NCI-H446 treated with DMSO at 0.1 percent for 48 hours (cell line): ENCODE results near the gene SLC10A6.

Source experiments
- DNase-seq: peaks from one replicate; lab custom pipeline; 2025; lab: John Stamatoyannopoulos, UW

Gene SLC10A6

DNA sequence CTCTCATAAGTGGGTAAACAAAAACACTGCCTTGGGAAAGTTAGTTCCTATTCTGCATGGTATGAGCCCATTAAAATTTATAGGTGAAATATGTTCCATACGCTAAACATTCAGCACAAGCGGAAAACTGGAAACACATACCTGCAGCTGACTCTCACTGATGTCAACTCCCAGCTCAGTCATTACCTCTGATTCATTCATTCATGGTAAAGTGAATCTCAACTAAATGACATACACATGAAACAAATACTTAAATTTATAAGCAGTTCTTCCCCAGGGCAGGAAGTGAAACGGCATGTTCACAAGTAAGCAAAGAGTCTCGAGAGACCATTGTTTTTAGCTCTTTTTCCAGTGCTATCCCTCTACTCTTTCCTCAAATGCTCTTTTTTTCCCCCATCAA lies 1.6 kb downstream of the SLC10A6 start:
- no peak for DNase-seq

DNA sequence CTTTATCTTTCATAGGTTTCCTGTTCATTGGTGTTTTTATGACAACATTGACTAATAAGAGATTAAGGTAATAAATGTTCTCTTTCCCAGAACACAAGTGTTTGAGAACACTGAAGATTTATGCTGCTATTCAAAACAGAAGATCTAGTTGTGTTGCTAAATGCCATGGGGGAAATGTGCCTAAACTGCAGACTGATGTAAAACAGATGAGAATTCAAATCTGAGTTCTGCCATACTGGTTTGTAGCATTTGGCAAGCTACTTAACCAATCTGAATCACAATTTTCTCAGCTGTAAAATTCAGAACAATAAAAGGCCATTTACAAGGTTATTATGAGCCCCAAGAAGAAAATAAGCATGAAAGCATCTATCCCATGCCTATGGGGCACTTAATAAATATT lies 2.3 kb downstream of the SLC10A6 start:
- no peak for DNase-seq

DNA sequence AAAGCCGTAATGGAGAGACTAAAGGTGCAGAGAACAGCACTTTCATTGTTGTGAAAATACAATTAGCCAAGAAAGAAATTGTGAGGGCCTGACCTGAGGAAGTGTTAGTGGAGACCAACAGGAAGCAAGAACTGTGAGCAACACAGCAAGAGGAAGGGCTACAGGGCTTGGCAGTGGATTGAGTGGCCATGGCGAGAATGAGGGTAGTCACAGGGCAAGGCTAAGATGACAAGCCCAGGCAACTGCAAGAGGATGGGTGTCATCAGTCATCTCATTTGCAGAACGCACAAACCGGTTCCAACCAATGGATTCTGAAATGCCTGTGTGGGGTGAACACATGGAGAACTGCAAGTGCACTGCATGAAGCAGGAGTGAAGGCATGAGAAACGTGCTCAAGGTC lies 3.6 kb downstream of the SLC10A6 start:
- no peak for DNase-seq

DNA sequence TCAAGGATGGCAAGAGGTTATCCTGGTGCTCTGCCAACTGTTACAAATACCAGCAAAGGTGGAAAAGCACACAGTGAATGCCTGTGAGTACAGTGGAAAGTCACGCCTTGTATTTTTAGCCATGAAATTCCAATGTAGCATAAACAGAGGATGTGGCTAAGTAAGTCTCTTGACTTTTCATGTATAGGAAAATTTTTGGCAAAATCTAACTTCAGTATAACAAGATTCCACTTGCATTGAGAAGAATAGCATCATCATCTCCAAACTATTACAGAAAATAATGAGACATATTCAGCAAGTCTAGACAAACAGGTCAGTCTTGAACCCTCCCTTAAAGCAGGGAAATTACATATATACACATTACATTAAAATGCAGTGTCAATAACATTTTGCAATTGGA lies 7.9 kb downstream of the SLC10A6 start:
- no peak for DNase-seq

DNA sequence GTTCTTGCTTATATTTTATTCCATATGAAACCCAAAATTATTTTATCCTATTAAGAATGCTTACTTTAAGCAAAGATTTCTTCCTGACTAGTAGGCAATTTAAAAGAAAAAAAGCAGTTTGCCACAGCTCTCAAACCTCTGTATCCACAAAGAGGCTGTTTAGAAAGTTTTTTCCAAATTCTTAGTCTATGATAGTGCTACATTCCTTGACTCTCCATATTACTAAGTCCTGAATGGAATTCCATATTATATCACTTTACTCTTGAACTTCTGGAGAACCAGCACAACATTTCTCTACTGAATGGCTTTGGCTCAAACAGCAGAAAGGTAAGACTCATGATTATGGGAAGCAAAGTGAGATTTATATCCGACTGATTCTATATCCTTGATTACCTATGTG lies 8.3 kb downstream of the SLC10A6 start:
- DNase-seq = no peak

DNA sequence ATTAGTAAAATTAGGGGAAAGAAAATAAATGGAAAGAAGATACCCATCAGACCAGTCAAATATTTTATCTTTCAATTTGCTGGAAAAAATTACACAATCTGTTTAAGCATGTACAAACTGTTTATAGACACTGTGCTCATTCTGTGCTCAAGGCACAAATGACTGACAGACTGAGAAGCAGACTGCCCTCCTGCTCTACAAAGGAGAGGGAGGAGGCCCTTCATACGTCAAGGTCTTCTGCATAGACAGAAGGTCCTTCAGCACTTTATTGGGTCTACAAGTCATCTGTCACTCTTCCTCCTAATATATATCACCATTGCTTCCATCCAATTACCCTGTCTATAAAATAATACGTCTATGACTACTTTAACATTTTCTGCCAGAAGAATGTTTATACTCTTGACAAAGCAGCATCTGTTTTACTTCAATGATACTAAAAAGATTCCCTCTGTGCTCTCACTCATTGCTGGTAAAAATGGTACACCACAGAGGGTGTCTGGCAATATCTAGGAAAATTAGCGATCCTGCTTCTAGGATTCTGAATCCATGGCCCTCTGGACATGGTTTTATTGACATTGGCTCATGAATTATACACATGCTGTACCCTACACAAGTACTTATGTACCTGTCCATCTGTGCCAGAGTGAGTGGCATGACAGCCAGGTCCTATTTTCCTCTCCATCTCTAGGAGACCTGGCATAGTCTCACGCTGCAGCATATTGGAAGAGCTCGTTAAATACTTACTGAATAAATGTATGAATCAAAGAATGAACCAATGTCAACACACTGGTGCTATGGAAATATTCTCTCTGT lies 11.3 kb downstream of the SLC10A6 start:
- peak; percentile 12 for DNase-seq

DNA sequence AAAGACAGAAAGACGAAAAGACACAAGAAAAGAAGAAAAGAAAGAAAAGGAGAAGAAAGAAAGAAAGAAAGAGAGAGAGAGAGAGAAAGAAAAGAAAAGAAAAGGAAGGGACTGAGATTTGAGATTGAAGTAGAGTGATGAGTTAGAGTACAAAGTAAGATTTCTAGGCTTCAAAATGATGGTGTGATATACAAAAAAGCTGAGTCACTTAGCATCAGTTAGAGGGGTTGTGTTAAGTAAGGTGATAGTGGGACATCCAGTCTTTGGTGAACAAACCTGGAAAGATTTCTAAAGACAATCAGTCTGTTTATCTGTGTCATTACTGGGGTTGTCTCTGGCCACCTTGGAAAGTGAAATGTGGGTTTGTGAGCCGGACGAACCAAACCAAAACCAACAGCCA lies 13.5 kb downstream of the SLC10A6 start:
- no peak for DNase-seq

DNA sequence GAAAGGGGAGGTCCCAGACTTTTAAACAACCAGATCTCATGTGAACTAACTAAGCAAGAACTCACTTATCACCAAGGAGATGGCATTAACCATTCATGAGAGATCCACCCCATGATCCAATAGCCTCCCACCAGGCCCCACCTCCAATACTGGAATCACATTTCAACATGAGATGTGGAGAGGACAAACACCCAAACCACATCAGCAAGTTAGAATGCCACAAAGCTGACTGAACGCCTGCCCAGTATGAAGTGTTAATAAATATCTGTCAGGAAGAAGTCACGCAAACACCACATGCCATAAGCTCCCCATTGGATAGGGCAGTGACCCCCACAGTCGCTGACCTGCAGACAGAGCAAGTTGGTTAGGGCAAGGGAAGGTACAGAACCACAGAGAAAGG lies 14.3 kb downstream of the SLC10A6 start:
- no peak for DNase-seq

DNA sequence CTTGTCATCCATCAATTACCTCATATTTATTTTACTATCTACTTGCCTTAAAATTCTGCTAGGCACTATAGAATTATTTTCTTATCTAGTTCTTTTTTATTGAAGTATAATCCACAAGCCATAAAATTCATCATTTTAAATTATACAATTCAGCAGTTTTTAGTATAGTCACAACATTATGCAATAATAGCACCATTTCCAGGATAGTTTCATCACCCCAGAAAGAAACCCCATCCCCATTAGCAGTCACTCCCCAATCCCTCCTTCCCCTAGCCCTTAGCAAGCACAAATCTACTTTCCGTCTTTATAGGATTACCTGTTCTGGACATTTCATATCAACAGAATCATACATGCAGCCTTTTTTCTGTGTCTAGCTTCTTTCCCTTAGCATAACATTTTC lies 15.6 kb downstream of the SLC10A6 start:
- DNase-seq = no peak

DNA sequence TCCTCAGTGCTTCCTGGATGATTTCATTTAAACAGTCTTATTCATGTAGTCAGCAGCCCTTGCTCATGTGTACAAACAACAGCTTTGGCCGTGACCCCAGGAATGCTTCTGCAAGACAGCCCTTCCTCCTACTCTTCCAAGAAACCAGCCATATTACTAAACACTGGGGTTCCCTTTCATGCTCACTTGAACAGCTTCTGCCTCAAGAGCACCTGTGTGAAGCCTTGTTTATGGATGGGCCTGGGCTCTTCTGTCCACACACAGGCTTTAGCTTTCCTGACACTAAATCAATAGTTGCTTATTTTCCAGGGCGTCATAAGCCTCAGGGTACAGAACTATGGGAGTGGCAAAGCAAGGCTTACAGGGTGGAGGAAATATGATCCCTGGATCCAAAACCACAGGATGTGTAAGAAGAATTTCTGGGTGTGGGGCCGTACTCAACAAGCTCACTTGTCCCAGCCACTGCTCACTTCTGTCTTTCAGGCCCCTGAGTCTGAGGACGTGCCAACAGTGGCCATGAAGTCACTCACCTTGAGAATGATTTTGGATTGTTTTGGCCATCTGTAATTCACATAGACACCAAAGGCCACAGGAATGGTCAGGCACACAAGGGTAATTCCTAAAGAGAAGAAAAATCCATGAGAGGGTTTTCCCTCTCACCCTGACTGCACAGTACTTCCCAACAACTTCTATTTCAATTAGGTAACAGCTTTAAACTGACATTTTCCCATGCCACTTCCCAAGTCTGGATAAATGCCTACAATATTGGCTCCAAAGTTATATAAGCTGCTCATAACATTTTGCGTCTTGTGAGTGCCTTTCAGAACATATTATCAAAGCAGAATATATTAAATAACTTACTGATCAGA lies 17.7 kb downstream of the SLC10A6 start:
- DNase-seq = no peak

DNA sequence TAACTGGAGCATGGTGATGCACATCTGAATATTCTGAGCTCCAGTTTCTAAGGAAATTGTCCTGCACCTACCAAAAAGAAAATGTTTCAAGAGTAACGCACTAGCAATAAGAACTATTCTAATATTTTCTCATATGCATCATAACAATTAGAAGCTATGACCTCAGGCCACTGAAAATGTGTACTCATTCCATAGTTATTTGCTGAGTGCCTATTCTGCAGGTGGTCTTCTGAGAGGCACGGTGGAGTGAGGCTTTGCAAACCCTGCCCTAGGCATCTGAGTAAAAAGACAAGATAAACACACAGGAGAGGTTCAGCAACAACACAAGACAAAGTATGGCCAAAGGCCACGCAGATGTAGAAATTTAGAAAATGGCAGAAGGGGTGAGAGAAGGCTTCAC lies 23.7 kb downstream of the SLC10A6 start:
- no peak for DNase-seq

DNA sequence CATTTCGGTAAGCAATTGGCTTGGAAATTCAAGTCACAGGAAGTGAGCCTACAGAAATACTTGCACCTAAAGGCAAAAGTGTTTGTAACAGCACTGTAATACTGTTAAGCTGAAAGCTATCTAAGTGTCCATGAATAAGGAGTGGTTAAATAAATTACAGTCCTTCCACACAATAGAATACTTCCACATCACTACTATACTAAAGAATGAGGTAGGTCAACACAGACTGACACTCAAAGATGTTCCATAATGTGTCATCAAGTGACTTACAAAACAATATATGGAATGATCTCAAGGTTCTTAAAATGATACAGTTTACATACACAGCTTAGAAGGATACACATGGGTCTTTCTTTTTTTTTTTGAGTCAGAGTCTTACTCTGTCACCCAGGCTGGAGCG lies 27.0 kb downstream of the SLC10A6 start:
- no peak for DNase-seq

DNA sequence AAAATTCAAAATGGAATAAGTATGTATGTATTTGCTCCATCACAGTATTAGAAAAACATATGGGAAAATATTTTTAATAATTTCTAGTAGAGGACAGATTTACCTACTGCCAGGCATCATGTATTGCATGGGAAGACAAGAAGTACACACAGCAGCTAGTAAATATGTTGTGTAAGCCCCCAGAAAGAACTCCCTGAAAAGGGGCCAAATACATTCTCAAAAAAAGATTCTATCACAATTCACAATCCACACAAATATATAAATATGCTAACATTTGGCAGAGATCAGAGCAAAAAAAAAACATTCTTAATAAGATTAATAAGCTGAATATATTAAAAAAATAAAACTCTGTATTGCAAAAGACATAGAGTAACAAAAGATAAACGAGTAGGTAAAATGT lies 28.0 kb downstream of the SLC10A6 start:
- no peak for DNase-seq

DNA sequence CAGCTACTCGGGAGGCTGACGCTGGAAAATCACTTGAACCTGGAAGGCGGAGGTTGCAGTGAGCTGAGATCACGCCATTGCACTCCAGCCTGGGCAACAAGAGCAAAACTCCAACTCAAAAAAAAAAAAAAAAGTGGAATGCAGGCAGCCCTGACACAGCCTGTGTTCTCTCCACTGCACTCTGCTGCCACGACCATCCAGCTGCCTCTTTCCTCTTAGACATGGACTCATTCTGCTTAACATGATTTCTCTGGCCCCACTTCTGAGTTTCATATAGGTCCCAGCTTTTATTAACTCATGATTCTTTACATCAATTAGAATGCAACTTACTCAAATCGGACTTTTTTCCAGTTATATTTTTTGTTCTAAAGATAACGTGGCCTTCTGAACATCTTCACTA lies 29.6 kb downstream of the SLC10A6 start:
- DNase-seq = no peak

DNA sequence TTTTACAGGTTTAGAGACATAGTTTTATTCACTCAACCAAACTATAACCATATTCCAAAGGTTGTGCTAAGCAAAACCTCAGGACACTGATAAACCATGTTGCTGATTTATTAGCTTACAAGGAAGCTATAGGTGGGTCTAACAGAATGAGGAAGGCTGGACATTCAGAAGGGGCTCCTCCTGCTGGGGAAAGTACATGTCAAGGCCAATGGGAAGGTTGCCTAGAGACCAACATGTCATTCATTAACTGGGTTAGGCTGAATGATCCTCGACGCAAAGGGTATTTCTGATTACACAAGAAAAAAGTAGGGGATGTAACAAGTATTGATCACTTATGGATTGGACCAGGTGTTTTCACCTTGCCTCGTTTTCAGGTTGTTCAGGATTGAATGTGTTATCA lies 30.3 kb downstream of the SLC10A6 start:
- DNase-seq = no peak

DNA sequence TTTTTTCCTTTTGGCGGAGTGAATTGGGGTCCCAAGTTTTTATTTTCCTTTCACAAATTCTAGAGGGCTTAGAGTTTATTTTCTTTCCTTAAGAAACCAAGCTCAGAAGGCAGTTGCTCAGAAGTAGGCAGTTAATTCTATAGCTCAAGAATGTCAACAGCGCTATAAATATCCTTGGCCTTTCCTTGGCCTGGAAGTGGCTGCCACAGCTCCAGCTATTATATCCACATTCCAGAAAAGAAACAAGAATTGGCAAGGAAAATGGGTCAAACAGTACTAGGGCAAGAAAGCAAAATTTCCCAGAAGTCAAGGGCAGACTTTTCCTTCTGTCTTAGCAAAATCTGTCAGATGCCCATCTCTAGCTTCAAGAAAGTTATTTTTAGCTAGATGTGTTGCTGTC lies 31.0 kb downstream of the SLC10A6 start:
- DNase-seq = no peak

DNA sequence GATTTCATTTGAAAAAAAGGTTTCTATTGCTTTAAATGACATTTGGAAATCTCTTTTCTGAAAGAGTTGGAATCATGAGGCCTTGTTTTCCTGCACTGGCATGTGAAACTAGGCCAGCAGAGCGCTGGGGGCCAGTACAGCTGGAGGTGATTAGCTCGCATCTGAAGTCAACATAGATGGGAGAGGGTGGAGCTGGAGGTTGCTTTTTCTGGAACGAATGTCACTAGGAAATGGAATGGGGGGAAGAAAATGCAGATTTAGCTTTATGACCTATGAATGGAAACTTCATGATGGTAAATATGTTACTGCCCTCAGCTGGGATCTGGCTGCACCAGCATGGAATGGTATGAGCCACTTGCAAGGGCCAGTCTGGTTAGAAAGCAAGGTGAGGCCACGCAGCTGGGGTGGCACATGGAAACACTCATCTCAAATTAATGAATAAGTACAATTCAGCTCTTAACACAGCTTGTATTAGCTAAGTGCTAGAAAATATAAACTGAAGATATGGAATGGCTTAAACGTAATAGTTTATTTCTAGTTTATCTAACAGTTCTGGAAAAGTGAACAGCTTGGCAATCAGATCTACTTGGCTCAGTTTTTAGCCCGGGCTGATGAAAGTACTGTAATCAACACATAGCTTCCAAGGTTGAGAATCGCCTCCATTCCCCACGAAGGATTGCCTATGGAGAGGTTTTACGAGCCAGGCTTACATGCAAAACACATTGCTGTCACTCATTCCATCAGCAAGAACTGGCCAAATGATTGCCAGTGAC lies 32.5 kb downstream of the SLC10A6 start:
- DNase-seq = no peak

DNA sequence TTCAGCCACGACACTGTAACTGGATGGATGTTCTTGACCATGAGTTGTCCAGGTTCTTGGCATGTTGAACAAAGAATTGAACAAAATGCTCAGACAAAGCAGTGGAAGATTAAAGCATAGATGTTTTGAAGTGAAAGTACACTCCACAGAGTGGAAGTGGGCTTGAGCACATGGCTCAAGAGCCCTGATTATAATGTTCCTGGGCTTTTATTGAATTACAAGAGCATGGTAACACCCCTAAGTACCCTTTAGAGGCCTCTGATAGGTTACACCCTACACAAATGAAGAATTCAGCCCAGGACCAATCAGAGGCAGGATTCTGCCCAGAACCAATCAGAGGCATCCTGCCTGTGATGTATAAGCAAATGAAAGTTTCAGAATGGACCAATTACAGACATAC lies 33.5 kb downstream of the SLC10A6 start:
- DNase-seq = no peak

DNA sequence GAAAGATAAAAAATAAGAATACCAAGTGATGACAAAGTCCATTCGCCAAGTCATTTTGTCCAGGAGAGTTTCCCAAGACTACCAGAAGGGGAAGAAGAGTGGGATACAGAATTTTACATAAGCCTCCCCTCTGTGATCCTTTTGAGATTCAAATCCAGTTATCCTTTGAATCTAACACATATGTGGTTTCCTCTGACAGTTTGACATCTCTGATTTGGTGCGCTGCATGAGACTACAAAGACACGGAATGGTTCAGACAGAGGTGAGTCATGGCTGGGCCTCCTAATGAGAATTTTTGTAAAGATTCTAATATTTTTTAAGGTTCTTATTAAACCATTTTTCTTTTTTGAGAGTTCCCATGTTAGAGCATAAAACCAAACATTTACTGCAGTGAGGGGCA lies 38.3 kb downstream of the SLC10A6 start:
- DNase-seq = no peak

DNA sequence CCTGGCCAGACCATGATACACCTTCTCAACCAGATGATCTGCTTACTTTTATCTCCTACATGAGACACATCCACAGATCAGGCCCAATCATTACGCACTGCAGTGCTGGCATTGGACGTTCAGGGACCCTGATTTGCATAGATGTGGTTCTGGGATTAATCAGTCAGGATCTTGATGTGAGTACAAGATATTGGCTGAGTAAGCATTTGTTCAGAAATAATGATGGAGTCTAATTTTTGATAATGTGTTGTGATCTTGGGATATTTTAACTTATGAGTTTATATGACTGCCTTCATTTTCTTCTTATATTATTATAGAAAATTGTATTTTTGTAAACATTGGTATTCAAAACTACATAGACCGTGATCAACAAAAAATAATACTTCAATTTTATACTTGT lies 39.4 kb downstream of the SLC10A6 start:
- DNase-seq = no peak

DNA sequence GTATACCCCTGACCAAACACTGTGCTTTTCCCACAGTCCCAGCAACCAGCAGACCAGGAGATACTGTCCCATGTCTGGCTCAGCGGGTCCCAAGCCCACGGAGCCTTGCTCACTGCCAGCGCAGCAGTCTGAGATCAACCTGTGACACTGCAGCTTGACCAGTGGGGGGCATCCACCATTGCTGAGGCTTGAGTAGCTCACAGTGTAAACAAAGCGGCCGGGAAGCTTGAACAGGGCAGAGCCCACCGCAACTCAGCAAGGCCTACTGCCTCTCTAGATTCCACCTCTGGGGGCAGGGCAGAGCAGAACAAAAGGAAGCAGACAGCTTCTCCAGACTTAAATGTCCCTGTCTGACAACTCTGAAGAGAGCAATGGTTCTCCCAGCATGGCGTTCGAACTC lies 58.1 kb downstream of the SLC10A6 start:
- no peak for DNase-seq

DNA sequence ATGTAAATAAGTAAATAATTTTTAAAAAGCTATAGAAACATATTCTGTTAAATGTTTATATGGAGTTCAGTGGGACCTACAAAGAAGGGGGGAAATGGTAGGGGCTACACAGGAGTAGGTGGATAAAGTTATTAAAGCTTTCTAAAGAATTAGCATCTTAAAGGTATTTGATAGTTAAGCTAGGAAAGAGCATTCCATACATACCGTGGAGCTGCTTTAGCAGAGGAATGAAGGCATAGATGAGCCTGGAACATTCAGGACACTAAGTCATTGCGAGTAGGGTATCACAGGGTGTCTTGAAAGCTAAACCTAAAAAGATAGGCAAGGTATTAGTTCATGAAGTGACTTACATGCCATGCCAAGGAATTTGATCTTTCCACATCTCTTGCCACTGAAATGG lies 60.4 kb downstream of the SLC10A6 start:
- no peak for DNase-seq

DNA sequence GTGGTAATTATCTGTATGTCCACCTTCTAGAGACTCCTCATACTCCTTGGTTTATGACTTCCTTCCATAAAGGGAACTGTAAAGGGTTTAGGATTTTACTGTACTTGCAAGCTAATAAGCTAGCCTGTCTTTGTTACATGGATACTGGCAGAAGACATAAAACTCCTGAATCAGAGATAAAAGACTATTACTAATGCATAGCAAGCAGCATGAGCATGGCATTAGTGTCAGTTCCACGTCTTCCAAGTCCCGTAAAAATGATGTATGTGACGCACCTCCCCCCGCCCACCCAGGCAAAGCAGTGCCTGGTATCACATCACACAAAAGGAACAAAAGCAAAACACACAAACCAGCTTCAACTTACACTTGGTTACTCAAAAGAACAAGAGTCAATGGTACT lies 71.0 kb downstream of the SLC10A6 start:
- DNase-seq = no peak
